ENCODE results near the gene PSMA7.

DNA sequence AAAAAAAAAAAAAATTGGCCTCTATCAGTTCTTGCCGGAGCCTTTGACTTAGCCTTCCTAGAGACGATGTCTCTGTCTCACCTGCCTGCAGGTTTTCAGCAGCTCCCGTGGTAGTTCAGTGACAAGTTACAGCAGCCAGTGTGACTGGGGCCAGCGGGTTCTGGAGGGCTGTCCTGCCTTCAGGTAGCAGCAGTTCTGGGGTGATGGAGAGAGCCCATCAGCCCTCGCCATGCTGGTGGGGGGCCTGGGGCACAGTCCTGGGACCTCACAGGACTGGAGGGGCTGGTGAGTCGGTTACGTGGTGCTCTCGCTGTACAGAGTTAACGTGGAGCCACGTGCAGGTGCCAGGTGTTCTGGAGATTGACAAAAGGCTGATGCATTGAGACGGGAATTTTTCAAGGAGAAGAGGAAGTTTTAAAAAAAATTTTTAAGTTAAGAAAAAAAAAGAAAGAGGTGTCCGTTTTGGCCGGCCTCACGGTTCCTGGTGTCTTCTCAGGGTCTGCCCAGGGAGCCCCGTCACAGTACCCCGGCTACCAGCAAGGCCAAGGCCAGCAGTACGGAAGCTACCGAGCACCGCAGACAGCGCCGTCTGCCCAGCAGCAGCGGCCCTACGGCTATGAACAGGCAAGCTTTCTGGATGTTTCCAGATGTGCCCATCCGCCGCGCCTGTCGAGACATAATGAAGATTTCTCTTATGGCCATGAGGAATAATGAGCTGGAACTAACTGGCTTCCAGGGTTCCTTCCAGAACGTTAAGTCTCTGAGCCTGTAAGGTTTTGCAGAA lies 31.0 kb upstream of the PSMA7 start:
- TF ChIP-seq, protein P1, sequence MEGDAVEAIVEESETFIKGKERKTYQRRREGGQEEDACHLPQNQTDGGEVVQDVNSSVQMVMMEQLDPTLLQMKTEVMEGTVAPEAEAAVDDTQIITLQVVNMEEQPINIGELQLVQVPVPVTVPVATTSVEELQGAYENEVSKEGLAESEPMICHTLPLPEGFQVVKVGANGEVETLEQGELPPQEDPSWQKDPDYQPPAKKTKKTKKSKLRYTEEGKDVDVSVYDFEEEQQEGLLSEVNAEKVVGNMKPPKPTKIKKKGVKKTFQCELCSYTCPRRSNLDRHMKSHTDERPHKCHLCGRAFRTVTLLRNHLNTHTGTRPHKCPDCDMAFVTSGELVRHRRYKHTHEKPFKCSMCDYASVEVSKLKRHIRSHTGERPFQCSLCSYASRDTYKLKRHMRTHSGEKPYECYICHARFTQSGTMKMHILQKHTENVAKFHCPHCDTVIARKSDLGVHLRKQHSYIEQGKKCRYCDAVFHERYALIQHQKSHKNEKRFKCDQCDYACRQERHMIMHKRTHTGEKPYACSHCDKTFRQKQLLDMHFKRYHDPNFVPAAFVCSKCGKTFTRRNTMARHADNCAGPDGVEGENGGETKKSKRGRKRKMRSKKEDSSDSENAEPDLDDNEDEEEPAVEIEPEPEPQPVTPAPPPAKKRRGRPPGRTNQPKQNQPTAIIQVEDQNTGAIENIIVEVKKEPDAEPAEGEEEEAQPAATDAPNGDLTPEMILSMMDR (IDR thresholded peaks at IDR 0.05): no peak
- TF ChIP-seq POLR2A (IDR thresholded peaks at IDR 0.05): no peak

Measured in Peyer's patch (tissue), 4 donors.